Endothelial cell of umbilical vein (primary cell): ENCODE results near the gene TMIGD2. TPM values are rescaled to one million over a fixed set of nuclear protein-coding genes. Genes with fewer than 3 reads are reported as not detected.

Experiments used
- BruUV-seq: library from RNA; stranded (reverse); fragments of 400-500 nt; replicated peaks from 2 replicates; lab custom pipeline; 2021; lab: Mats Ljungman, UMichigan
- CTCF ChIA-PET: fragments of 300-600, 350-600 bp; sonication (Branson Sonifier 250); formaldehyde crosslinking; loops from one replicate; lab custom pipeline; 2021; ENCODE audit warnings: antibody characterized with exemption, inconsistent platforms; lab: Charles Lee
- POLR2A ChIA-PET: fragments of 300-600, 350-600 bp; sonication (Branson Sonifier 250); formaldehyde crosslinking; loops from one replicate; lab custom pipeline; 2021; ENCODE audit warnings: antibody characterized with exemption, inconsistent platforms; lab: Charles Lee
- DNase-seq: peaks from one replicate; pipeline ENCODE4 v3.0.0-alpha.2; 2011; ENCODE audit warnings: low read depth, low spot score
- FAIRE-seq: peaks from 2 replicates; lab custom pipeline; 2011; peaks lifted over from hg19 to GRCh38; lab: Jason Lieb, UNC
- H2AFZ ChIP-seq: 2 replicates; pipeline ENCODE4 v1.6.0; 2012; ENCODE audit warnings: low read depth, low read length, control low read depth, inconsistent platforms
- H3K27ac ChIP-seq: 2 replicates; pipeline ENCODE4 v1.5.1; 2011; ENCODE audit warnings: low read depth, mild to moderate bottlenecking, control low read depth, low read length, moderate library complexity; ENCODE audit not compliant: insufficient read depth
- H3K27me3 ChIP-seq, 2 experiments: 2 replicates each; pipeline versions ENCODE4 v1.6.0 to v1.6.1; 2011; ENCODE audit warnings: low read length in 2 of 2, mixed read lengths in 1 of 2; ENCODE audit not compliant: control insufficient read depth in 2 of 2, insufficient read depth in 2 of 2
- H3K36me3 ChIP-seq, 2 experiments: 2 replicates in 1 of 2; 3 replicates in 1 of 2; pipeline ENCODE4 v1.5.1; 2011; ENCODE audit warnings: low read length in 2 of 2, mild to moderate bottlenecking in 1 of 2, moderate library complexity in 1 of 2; ENCODE audit not compliant: control insufficient read depth in 2 of 2, insufficient read depth in 2 of 2; ENCODE audit errors: extremely low read depth in 1 of 2
- H3K4me1 ChIP-seq: 3 replicates; pipeline ENCODE4 v1.5.1; 2011; ENCODE audit warnings: mild to moderate bottlenecking, low read length; ENCODE audit not compliant: control insufficient read depth, insufficient read depth; ENCODE audit errors: extremely low read depth
- H3K4me2 ChIP-seq: 2 replicates; pipeline ENCODE4 v1.6.1; 2011; ENCODE audit warnings: low read length, control low read depth, mixed read lengths; ENCODE audit not compliant: insufficient read depth
- H3K4me3 ChIP-seq, 3 experiments: fragments of 200-600 bp in 1 of 3; sonication (generic), shearing (Covaris generic) in 1 of 3; replicated peaks in 1 of 3; 2 replicates each; pipeline ENCODE4 v1.5.1; 2011 to 2016; ENCODE audit warnings: control low read depth in 3 of 3, low read length in 3 of 3, mild to moderate bottlenecking in 2 of 3, inconsistent platforms in 1 of 3, low read depth in 1 of 3, moderate library complexity in 1 of 3; ENCODE audit not compliant: insufficient read depth in 1 of 3
- H3K79me2 ChIP-seq: 2 replicates; pipeline ENCODE4 v1.6.0; 2012; ENCODE audit warnings: low read length, inconsistent platforms; ENCODE audit not compliant: control insufficient read depth, insufficient read depth
- H3K9ac ChIP-seq: replicated peaks from 2 replicates; pipeline ENCODE3; 2011; ENCODE audit warnings: low read length, control low read depth; ENCODE audit not compliant: insufficient read depth; ENCODE audit errors: extremely low read depth
- H3K9me1 ChIP-seq: replicated peaks from 3 replicates; pipeline ENCODE4 v1.6.0; 2011; ENCODE audit warnings: mild to moderate bottlenecking, low read length; ENCODE audit not compliant: control insufficient read depth, insufficient read depth; ENCODE audit errors: extremely low read depth
- H3K9me3 ChIP-seq: replicated peaks from 2 replicates; pipeline ENCODE4 v1.5.1; 2012; ENCODE audit warnings: low read length, inconsistent platforms; ENCODE audit not compliant: control insufficient read depth, insufficient read depth
- H4K20me1 ChIP-seq: replicated peaks from 2 replicates; pipeline ENCODE3; 2011; ENCODE audit warnings: mild to moderate bottlenecking, low read length; ENCODE audit not compliant: control insufficient read depth, insufficient read depth; ENCODE audit errors: extremely low read depth
- CTCF ChIP-seq, 2 donors: IDR thresholded peaks; 1 replicate in 1 of 2; 2 replicates in 1 of 2; pipeline ENCODE4 v1.5.1; 2011; ENCODE audit warnings: low read length in 2 of 2, mild to moderate bottlenecking in 2 of 2, moderate library complexity in 2 of 2, control low read depth in 1 of 2, inconsistent platforms in 1 of 2, low read depth in 1 of 2; ENCODE audit not compliant: insufficient read depth in 1 of 2; ENCODE audit errors: extremely low read depth in 1 of 2
- EZH2 ChIP-seq: IDR thresholded peaks from 2 replicates; pipeline ENCODE4 v1.6.1; 2012; ENCODE audit warnings: borderline replicate concordance, low read depth, mild to moderate bottlenecking, moderate library complexity, low read length, inconsistent platforms; ENCODE audit not compliant: severe bottlenecking
- FOS ChIP-seq: IDR thresholded peaks from 2 replicates; pipeline ENCODE4 v1.6.1; 2011; ENCODE audit warnings: mild to moderate bottlenecking, low read length, moderate library complexity, borderline replicate concordance; ENCODE audit not compliant: insufficient read depth
- GATA2 ChIP-seq: IDR thresholded peaks from 2 replicates; pipeline ENCODE4 v1.7.0; 2011; ENCODE audit warnings: low read depth, mild to moderate bottlenecking, moderate library complexity, mixed read lengths, low read length; ENCODE audit not compliant: insufficient read length, insufficient read depth
- JUN ChIP-seq: IDR thresholded peaks from 2 replicates; pipeline ENCODE4 v1.6.1; 2011; ENCODE audit warnings: borderline replicate concordance, low read depth; ENCODE audit not compliant: insufficient read length, insufficient read depth
- MAX ChIP-seq: IDR thresholded peaks from 2 replicates; pipeline ENCODE4 v1.6.1; 2011; ENCODE audit not compliant: insufficient read depth, insufficient read length
- MYC ChIP-seq: IDR thresholded peaks from one replicate; pipeline ENCODE4 v1.6.1; 2011; ENCODE audit warnings: mild to moderate bottlenecking, low read depth, low read length
- POLR2A ChIP-seq: IDR thresholded peaks from 2 replicates; pipeline ENCODE4 v1.6.1; 2012; ENCODE audit warnings: low read depth, mild to moderate bottlenecking, control low read depth, low read length
- POLR2AphosphoS5 ChIP-seq: IDR thresholded peaks from 2 replicates; pipeline ENCODE4 v1.6.1; 2012; ENCODE audit warnings: low read depth, mild to moderate bottlenecking, control low read depth, low read length, moderate library complexity; ENCODE audit not compliant: insufficient read depth
- dilution Hi-C: fragments of 300-500 bp; cut with MboI; formaldehyde crosslinking; loops from one replicate; pipeline ENCODE4 v1.15.0; 2019; ENCODE audit warnings: low sequenced_read_pairs; ENCODE audit not compliant: extremely low pct_ligation_motif_present
- intact Hi-C: fragments of 100-400 bp; cut with micrococcal nuclease; formaldehyde crosslinking; loops from one replicate; pipeline ENCODE4 v1.10.0; 2022
- polyA plus RNA-seq, 4 experiments: library from polyadenylated mRNA; depleted of rRNA in 3 of 4; stranded (reverse) in 3 of 4; unstranded in 1 of 4; fragments of >200 nt; gene quantifications; 2 replicates each; pipeline versions ENCODE4 v1.2.1 to v1.2.3, GENCODE V29; 2011 to 2012; ENCODE audit warnings: missing spikeins in 1 of 4
- total RNA-seq: library from RNA; stranded (reverse); gene quantifications from 2 replicates; pipeline ENCODE4 v1.2.3, GENCODE V29; 2021

The TMIGD2 gene
- total and polyA plus RNA-seq, 2 donors (not counting 3 experiments of a cell fraction or from before 2014, with no cell fraction given) = not detected

GRCh38 chr19:4326837-4327251 is 24.7 kb upstream of the TMIGD2 start:
- Histone ChIP-seq H3K9me1 (no peaks in the 10 kb centered on the region), H3K79me2 (no peaks in the 10 kb centered on the region), H3K36me3 (no peaks in the 10 kb centered on the region), H3K4me2 (peak overlapping the region; percentile 50), H3K27ac (no peak overlapping the region), H3K9ac (no peak overlapping the region), H2AFZ (peak overlapping the region; percentile 87), H3K9me3 (no peaks in the 10 kb centered on the region), H3K4me3 (no peak overlapping the region), H3K4me1 (peaks cover 3% of the 10 kb centered on the region), H4K20me1 (no peaks in the 10 kb centered on the region), H3K27me3 (no peaks in the 10 kb centered on the region)
- intact Hi-C loops (no loop called here), dilution Hi-C loops (no loop called here)
- no TSS peak for BruUV-seq
- TF ChIP-seq EZH2 (no peak), GATA2 (no peak), MAX (no peak), FOS (no peak), POLR2A (no peak), JUN (no peak), MYC (no peak), POLR2AphosphoS5 (no peak), CTCF (IDR thresholded peaks at IDR 0.05; ENCODE audit: extremely low read depth in 1 of 2, insufficient read depth in 1 of 2, low read depth in 1 of 2, low read length in 2 of 2) (no peak)
- ChIA-PET CTCF (no interaction called here), POLR2A (no interaction called here)
- DNase-seq = no peak
- FAIRE-seq = no peak
